GM21515 (cell line): ENCODE data around the gene NOS1.

ENCODE experiments used
- ATAC-seq: cut with Tn5 transposase; IDR thresholded peaks from one replicate; pipeline ENCODE4 v1.9.1; 2021; ENCODE audit not compliant: unreplicated experiment

Gene NOS1

GRCh38 chr12:117363953-117364486 is 2.6 kb upstream of the NOS1 start:
- no peak for ATAC-seq

- ATAC-seq: no peak
Measured at GRCh38 chr12:117363056-117363662, 1.7 kb upstream of the NOS1 start.

GRCh38 chr12:117362391-117362790 is 965 bp upstream of the NOS1 start:
- ATAC-seq: no peak

- ATAC-seq: no peak
Measured at GRCh38 chr12:117361905-117362304, 479 bp upstream of the NOS1 start.

- ATAC-seq: no peak
Measured at GRCh38 chr12:117360551-117361346, 677 bp downstream of the NOS1 start.

- no peak for ATAC-seq
Measured at GRCh38 chr12:117360222-117360550, 1.2 kb downstream of the NOS1 start.

- no peak for ATAC-seq
Measured at GRCh38 chr12:117359029-117359845, 2.2 kb downstream of the NOS1 start.

GRCh38 chr12:117356048-117356447 is 5.4 kb downstream of the NOS1 start:
- ATAC-seq: no peak

GRCh38 chr12:117352883-117353282 is 8.5 kb downstream of the NOS1 start:
- no peak for ATAC-seq

GRCh38 chr12:117352206-117352605 is 9.2 kb downstream of the NOS1 start:
- ATAC-seq: no peak

- no peak for ATAC-seq
Measured at GRCh38 chr12:117350140-117350539, 11.3 kb downstream of the NOS1 start.

- ATAC-seq: no peak
Measured at GRCh38 chr12:117347588-117347987, 13.8 kb downstream of the NOS1 start.

- ATAC-seq: no peak
Measured at GRCh38 chr12:117344716-117345115, 16.7 kb downstream of the NOS1 start.

GRCh38 chr12:117343849-117344248 is 17.6 kb downstream of the NOS1 start:
- ATAC-seq: no peak

GRCh38 chr12:117343296-117343695 is 18.1 kb downstream of the NOS1 start:
- ATAC-seq: no peak

GRCh38 chr12:117342682-117343081 is 18.7 kb downstream of the NOS1 start:
- no peak for ATAC-seq

GRCh38 chr12:117342247-117342646 is 19.2 kb downstream of the NOS1 start:
- ATAC-seq: no peak

GRCh38 chr12:117339104-117339503 is 22.3 kb downstream of the NOS1 start:
- no peak for ATAC-seq

GRCh38 chr12:117334855-117335587 is 26.4 kb downstream of the NOS1 start:
- ATAC-seq: no peak

- no peak for ATAC-seq
Measured at GRCh38 chr12:117334051-117334450, 27.4 kb downstream of the NOS1 start.

- ATAC-seq: no peak
Measured at GRCh38 chr12:117333331-117333881, 28.0 kb downstream of the NOS1 start.
